GM12878 (cell line): ENCODE data around the gene STK4. TPM values are rescaled to one million over a fixed set of nuclear protein-coding genes. Genes with fewer than 3 reads are reported as not detected.

Experiments
- ATAC-seq: fragments of 200-7000 bp; cut with Tn5 transposase; 3 replicates; pipeline ENCODE4 v1.9.1; 2020; ENCODE audit warnings: mild to moderate bottlenecking, moderate library complexity
- BruUV-seq: library from RNA; stranded (reverse); fragments of 400-500 nt; replicated peaks from 2 replicates; lab custom pipeline; 2021; lab: Mats Ljungman, UMichigan
- CTCF ChIA-PET: fragments of 300-600 bp; sonication (Branson Sonifier 250); formaldehyde crosslinking; extraction: SDS; loops from one replicate; lab custom pipeline; 2021; ENCODE audit warnings: inconsistent platforms; lab: Yijun Ruan, JAX
- POLR2A ChIA-PET: fragments of 350-600 bp; formaldehyde crosslinking; extraction: SDS; loops from one replicate; lab custom pipeline; 2021; ENCODE audit warnings: inconsistent platforms; lab: Charles Lee
- RAD21 ChIA-PET: fragments of 300-600 bp; sonication (Branson Sonifier 250); formaldehyde crosslinking; loops from one replicate; lab custom pipeline; 2023; ENCODE audit warnings: antibody characterized with exemption; ENCODE audit not compliant: unreplicated experiment; lab: Charles Lee
- SMC1A ChIA-PET: fragments of 300-600 bp; sonication (Branson Sonifier 250); formaldehyde crosslinking; loops from one replicate; lab custom pipeline; 2023; ENCODE audit not compliant: unreplicated experiment, uncharacterized antibody; lab: Charles Lee
- DNase-seq: peaks from one replicate; pipeline ENCODE4 v3.0.0-alpha.2; 2011; ENCODE audit warnings: low read depth, low spot score
- FAIRE-seq: peaks from 3 replicates; lab custom pipeline; 2011; peaks lifted over from hg19 to GRCh38; lab: Jason Lieb, UNC
- H2AFZ ChIP-seq: 2 replicates; pipeline ENCODE4 v1.6.0; 2011; ENCODE audit warnings: low read depth, low read length, control low read depth; ENCODE audit not compliant: control insufficient read depth
- H3K27ac ChIP-seq: 2 replicates; pipeline ENCODE4 v1.5.1; 2011; ENCODE audit warnings: control low read depth; ENCODE audit not compliant: control insufficient read depth, insufficient read depth
- H3K27me3 ChIP-seq, 2 experiments: replicated peaks in 1 of 2; 2 replicates each; pipeline versions ENCODE4 v1.6.0 to v1.6.1; 2011; ENCODE audit warnings: low read length in 1 of 2; ENCODE audit not compliant: control insufficient read depth in 2 of 2, insufficient read depth in 2 of 2
- H3K36me3 ChIP-seq, 2 experiments: 2 replicates each; pipeline ENCODE4 v1.5.1; 2011; ENCODE audit warnings: low read length in 1 of 2; ENCODE audit not compliant: control insufficient read depth in 2 of 2, insufficient read depth in 2 of 2
- H3K4me1 ChIP-seq: 2 replicates; pipeline ENCODE4 v1.6.1; 2011; ENCODE audit warnings: mild to moderate bottlenecking, low read length, moderate library complexity, mixed read lengths; ENCODE audit not compliant: control insufficient read depth, insufficient read depth
- H3K4me2 ChIP-seq: 2 replicates; pipeline ENCODE4 v1.6.0; 2011; ENCODE audit warnings: control low read depth; ENCODE audit not compliant: control insufficient read depth, insufficient read depth
- H3K4me3 ChIP-seq: fragments of 200-600 bp; sonication (generic); 2 replicates; pipeline ENCODE4 v1.5.1; 2016
- H3K79me2 ChIP-seq: 2 replicates; pipeline ENCODE4 v1.6.0; 2011; ENCODE audit warnings: low read length; ENCODE audit not compliant: control insufficient read depth, insufficient read depth
- H3K9ac ChIP-seq: 2 replicates; pipeline ENCODE4 v1.8.0; 2011; ENCODE audit warnings: low read length, control low read depth, mixed read lengths; ENCODE audit not compliant: control insufficient read depth, insufficient read depth
- H3K9me3 ChIP-seq: replicated peaks from 3 replicates; pipeline ENCODE4 v1.5.1; 2011; ENCODE audit warnings: mild to moderate bottlenecking, low read length; ENCODE audit not compliant: control insufficient read depth, insufficient read depth
- H4K20me1 ChIP-seq: 2 replicates; pipeline ENCODE4 v1.6.0; 2011; ENCODE audit not compliant: control insufficient read depth, insufficient read depth
- CBX5 ChIP-seq: sonication (generic); IDR thresholded peaks from 2 replicates; pipeline ENCODE4 v1.6.1; 2016; ENCODE audit warnings: low read depth, moderate library complexity, mild to moderate bottlenecking, inconsistent platforms
- CEBPB ChIP-seq, 2 experiments: fragments of 150-350 bp in 1 of 2; IDR thresholded peaks; 2 replicates each; pipeline ENCODE4 v1.6.1; 2012 to 2014; ENCODE audit warnings: low read depth in 2 of 2, low read length in 2 of 2, borderline replicate concordance in 1 of 2, inconsistent platforms in 1 of 2
- FOS ChIP-seq: IDR thresholded peaks from 3 replicates; pipeline ENCODE4 v1.6.1; 2011; ENCODE audit warnings: borderline replicate concordance; ENCODE audit not compliant: insufficient read length; ENCODE audit errors: extremely low read depth
- HCFC1 ChIP-seq: fragments of 150-350 bp; IDR thresholded peaks from 2 replicates; pipeline ENCODE4 v1.6.1; 2014; ENCODE audit warnings: low read length
- IKZF1 ChIP-seq: fragments of 450-650 bp; conservative IDR thresholded peaks from 2 replicates; pipeline ENCODE4 v1.6.1; 2017; ENCODE audit warnings: antibody characterized with exemption, mild to moderate bottlenecking
- JUNB ChIP-seq: IDR thresholded peaks from 2 replicates; pipeline ENCODE4 v1.6.1; 2016; ENCODE audit warnings: antibody characterized with exemption, mild to moderate bottlenecking
- KAT2A ChIP-seq: conservative IDR thresholded peaks from 2 replicates; pipeline ENCODE4 v1.6.1; 2011; ENCODE audit warnings: low read depth, low read length; ENCODE audit not compliant: control insufficient read depth
- NFIC ChIP-seq: IDR thresholded peaks from 2 replicates; pipeline ENCODE4 v1.6.1; 2012; ENCODE audit warnings: low read depth, mild to moderate bottlenecking, inconsistent platforms, low read length, moderate library complexity
- RAD51 ChIP-seq: fragments of 450-650 bp; IDR thresholded peaks from 2 replicates; pipeline ENCODE4 v1.6.1; 2016; ENCODE audit warnings: moderate library complexity, mild to moderate bottlenecking, inconsistent platforms
- RELB ChIP-seq: fragments of 450-650 bp; IDR thresholded peaks from 2 replicates; pipeline ENCODE4 v1.6.1; 2017; ENCODE audit warnings: low read depth, mild to moderate bottlenecking, moderate library complexity
- TCF12 ChIP-seq: IDR thresholded peaks from 2 replicates; pipeline ENCODE4 v1.6.1; 2011; ENCODE audit warnings: low read depth, mild to moderate bottlenecking, low read length
- YBX1 ChIP-seq: fragments of 450-650 bp; IDR thresholded peaks from 2 replicates; pipeline ENCODE4 v1.6.1; 2016; ENCODE audit warnings: antibody characterized with exemption
- ZBTB40 ChIP-seq: fragments of 450-650 bp; IDR thresholded peaks from 2 replicates; pipeline ENCODE4 v1.6.1; 2016; ENCODE audit warnings: mild to moderate bottlenecking, moderate library complexity, borderline replicate concordance
- WGBS: methylation state at CpG from one replicate; pipeline ENCODE4 v1.1.6; 2016; ENCODE audit warnings: low lambda C conversion rate; ENCODE audit not compliant: insufficient replicate concordance, insufficient coverage; ENCODE audit errors: missing lambda C conversion rate; 5-methylcytosine and 5-hydroxymethylcytosine counted together
- in situ Hi-C: fragments of 300-500 bp; cut with MboI; formaldehyde crosslinking; loops from 9 replicates; pipeline ENCODE4 v1.14.3; 2018; ENCODE audit warnings: mixed read lengths
- intact Hi-C: fragments of 100-400 bp; cut with micrococcal nuclease; formaldehyde crosslinking; loops from one replicate; pipeline ENCODE4 v1.14.2; 2022; ENCODE audit not compliant: unreplicated experiment
- polyA plus RNA-seq, 11 experiments: library from polyadenylated mRNA; depleted of rRNA in 4 of 11; unstranded in 6 of 11; stranded (reverse) in 5 of 11; fragments of >200 nt; fragmentation: Nextera tagmentation in 4 of 11; fragmentation: Illumina TruSeq in 1 of 11; extraction: Ambion mirVana in 4 of 11; extraction: Trizol in 1 of 11; gene quantifications; 1 replicate in 1 of 11; 2 replicates in 10 of 11; pipeline versions ENCODE4 v1.2.1 to v1.2.3, GENCODE V29; 2011 to 2016; ENCODE audit warnings: inconsistent platforms in 2 of 11, missing spikeins in 2 of 11, low read depth in 1 of 11
- total RNA-seq, 4 experiments: library from RNA; depleted of rRNA in 3 of 4; stranded (reverse); fragments of >200 nt in 3 of 4; fragmentation: Illumina TruSeq in 1 of 4; extraction: Trizol in 1 of 4; gene quantifications; 2 replicates each; pipeline versions ENCODE4 v1.2.1 to v1.2.3, GENCODE V29; 2013 to 2021

STK4 gene
- total and polyA plus RNA-seq, 10 of the 15 experiments (the other 5 are each of a cell fraction or from before 2014, with no cell fraction given), result 24.0 to 135 (median 89.7) TPM

GRCh38 chr20:44924541-44924940 lies 41.8 kb upstream of the STK4 start (continued):
- TF ChIP-seq CEBPB (IDR thresholded peaks at IDR 0.05; ENCODE audit: borderline replicate concordance in 1 of 2, low read depth in 2 of 2, low read length in 2 of 2) (no peak), HCFC1 (no peak)

- intact Hi-C loops (no loop called here), in situ Hi-C loops (no loop called here)
- SMC1A ChIA-PET, result no interaction called here
- POLR2A ChIA-PET, result interaction anchor here (0.6 kb wide), 1 partner anchor 78 kb away, joined by 3 read pairs; no protein-coding TSS in a partner anchor
- no peak for TF ChIP-seq CBX5
- no peak for TF ChIP-seq JUNB
- no peak for TF ChIP-seq IKZF1
- no peak for TF ChIP-seq KAT2A
- TF ChIP-seq ZBTB40, result no peak
- no peak for TF ChIP-seq FOS
- no peak for TF ChIP-seq TCF12
- no peak for TF ChIP-seq RELB
- TF ChIP-seq YBX1, result no peak
- no peak for TF ChIP-seq NFIC
- no peak for TF ChIP-seq RAD51
- DNase-seq (no peak), FAIRE-seq (no peak), ATAC-seq (no peak)
- peaks cover 0 to 8% of the 10 kb centered on the region in 2 experiments; a peak in 2 of 4 replicates for H3K36me3 ChIP-seq
- CTCF ChIA-PET, result interaction anchor here (1.3 kb wide), 1 partner anchor 17 kb away, joined by 3 read pairs; no protein-coding TSS in a partner anchor
- H3K79me2 ChIP-seq, result no peaks in the 10 kb centered on the region
- H3K4me1 ChIP-seq, result no peaks in the 10 kb centered on the region
- no peak overlapping the region for H2AFZ ChIP-seq
- no peak overlapping the region for H3K9ac ChIP-seq
- no TSS peak for BruUV-seq
- no peak overlapping the region for H3K27ac ChIP-seq
- RAD21 ChIA-PET, result no interaction called here
- H3K27me3 ChIP-seq, result no peaks in the 10 kb centered on the region
- H4K20me1 ChIP-seq, result no peaks in the 10 kb centered on the region
- no peak overlapping the region for H3K4me3 ChIP-seq
- WGBS, result 80% methylated on average over 3 of the region's 3 CpGs
- H3K4me2 ChIP-seq, result no peak overlapping the region
- H3K9me3 ChIP-seq, result no peaks in the 10 kb centered on the region
Observed at GRCh38 chr20:44928595-44928994, 37.7 kb upstream of the STK4 start.
